Iris pigment epithelial cell (primary cell): ENCODE measurements around the gene TRAM2.

Experiments used
- DNase-seq: peaks from one replicate; pipeline ENCODE4 v3.0.0-alpha.2; 2011; ENCODE audit warnings: low read depth

The TRAM2 gene

GRCh38 chr6:52546678-52547077 lies 30.2 kb downstream of the TRAM2 start:
- no peak for DNase-seq

GRCh38 chr6:52546192-52546591 lies 30.7 kb downstream of the TRAM2 start:
- DNase-seq, result no peak

- no peak for DNase-seq
Measured at GRCh38 chr6:52545406-52546119, 31.3 kb downstream of the TRAM2 start.

- DNase-seq, result no peak
Measured at GRCh38 chr6:52544602-52545405, 32.1 kb downstream of the TRAM2 start.

GRCh38 chr6:52543729-52544601 lies 32.9 kb downstream of the TRAM2 start:
- DNase-seq, result peak; percentile 58

- peak; percentile 52 for DNase-seq
Measured at GRCh38 chr6:52543262-52543661, 33.6 kb downstream of the TRAM2 start.

GRCh38 chr6:52541135-52541534 lies 35.7 kb downstream of the TRAM2 start:
- DNase-seq, result no peak

- DNase-seq, result peak; percentile 26
Measured at GRCh38 chr6:52540286-52540902, 36.5 kb downstream of the TRAM2 start.

- DNase-seq, result peak; percentile 71
Measured at GRCh38 chr6:52539607-52540006, 37.3 kb downstream of the TRAM2 start.

- DNase-seq, result peak; percentile 49
Measured at GRCh38 chr6:52538901-52539354, 37.9 kb downstream of the TRAM2 start.

- DNase-seq, result no peak
Measured at GRCh38 chr6:52538252-52538900, 38.5 kb downstream of the TRAM2 start.

- no peak for DNase-seq
Measured at GRCh38 chr6:52537001-52537753, 39.7 kb downstream of the TRAM2 start.

- no peak for DNase-seq
Measured at GRCh38 chr6:52536424-52536916, 40.4 kb downstream of the TRAM2 start.

- no peak for DNase-seq
Measured at GRCh38 chr6:52535711-52536423, 41.0 kb downstream of the TRAM2 start.

GRCh38 chr6:52534966-52535390 lies 41.9 kb downstream of the TRAM2 start:
- no peak for DNase-seq

- no peak for DNase-seq
Measured at GRCh38 chr6:52534363-52534762, 42.5 kb downstream of the TRAM2 start.

GRCh38 chr6:52533491-52533890 lies 43.4 kb downstream of the TRAM2 start:
- no peak for DNase-seq

- DNase-seq, result no peak
Measured at GRCh38 chr6:52532457-52532856, 44.4 kb downstream of the TRAM2 start.

GRCh38 chr6:52531834-52532233 lies 45.0 kb downstream of the TRAM2 start:
- no peak for DNase-seq

GRCh38 chr6:52531396-52531795 lies 45.5 kb downstream of the TRAM2 start:
- DNase-seq, result no peak
